HG02885 (cell line): Measurements from ENCODE around the gene SRCIN1.

Experiments used
- ATAC-seq: cut with Tn5 transposase; IDR thresholded peaks from one replicate; pipeline ENCODE4 v1.9.1; 2021; ENCODE audit warnings: mild to moderate bottlenecking; ENCODE audit not compliant: unreplicated experiment, poor library complexity

Gene SRCIN1

GRCh38 chr17:38600906-38601305, 4.8 kb downstream of the SRCIN1 start:
- ATAC-seq = no peak

GRCh38 chr17:38600416-38600815, 5.3 kb downstream of the SRCIN1 start:
- no peak for ATAC-seq

GRCh38 chr17:38599398-38599856, 6.3 kb downstream of the SRCIN1 start:
- ATAC-seq = no peak

- ATAC-seq = no peak
Observed at GRCh38 chr17:38598995-38599394, 6.8 kb downstream of the SRCIN1 start.

- ATAC-seq = no peak
Observed at GRCh38 chr17:38598536-38598935, 7.2 kb downstream of the SRCIN1 start.

- ATAC-seq = no peak
Observed at GRCh38 chr17:38597375-38597774, 8.4 kb downstream of the SRCIN1 start.

- ATAC-seq = no peak
Observed at GRCh38 chr17:38596651-38597050, 9.1 kb downstream of the SRCIN1 start.

- ATAC-seq = no peak
Observed at GRCh38 chr17:38595892-38596291, 9.9 kb downstream of the SRCIN1 start.

- no peak for ATAC-seq
Observed at GRCh38 chr17:38594152-38594551, 11.6 kb downstream of the SRCIN1 start.

- ATAC-seq = no peak
Observed at GRCh38 chr17:38592487-38592886, 13.3 kb downstream of the SRCIN1 start.

- no peak for ATAC-seq
Observed at GRCh38 chr17:38591759-38592241, 14.0 kb downstream of the SRCIN1 start.

- no peak for ATAC-seq
Observed at GRCh38 chr17:38590988-38591758, 14.6 kb downstream of the SRCIN1 start.

GRCh38 chr17:38589462-38590114, 16.2 kb downstream of the SRCIN1 start:
- no peak for ATAC-seq

- ATAC-seq = no peak
Observed at GRCh38 chr17:38588788-38589174, 17.0 kb downstream of the SRCIN1 start.

GRCh38 chr17:38587947-38588787, 17.6 kb downstream of the SRCIN1 start:
- ATAC-seq = no peak

GRCh38 chr17:38587203-38587602, 18.5 kb downstream of the SRCIN1 start:
- ATAC-seq = no peak

- ATAC-seq = no peak
Observed at GRCh38 chr17:38586788-38587187, 19.0 kb downstream of the SRCIN1 start.

- no peak for ATAC-seq
Observed at GRCh38 chr17:38585918-38586529, 19.7 kb downstream of the SRCIN1 start.

GRCh38 chr17:38585056-38585917, 20.5 kb downstream of the SRCIN1 start:
- ATAC-seq = no peak
